ENCODE results near the gene SUSD5.
"Not testable (repeated sequence)": the region's sequence is repeated elsewhere in the genome, so short reads cannot be mapped to it uniquely, and the experiment has no call there.

Gene SUSD5

GRCh38 chr3:33146791-33147445 lies 71.7 kb downstream of the SUSD5 start:
- DNase-seq: no peak

GRCh38 chr3:33145901-33146580 lies 72.6 kb downstream of the SUSD5 start:
- DNase-seq: no peak

- DNase-seq: no peak
Measured at GRCh38 chr3:33145221-33145900, 73.2 kb downstream of the SUSD5 start.

- peak; percentile 76 for DNase-seq
Measured at GRCh38 chr3:33144433-33144832, 74.2 kb downstream of the SUSD5 start.

- no peak for DNase-seq
Measured at GRCh38 chr3:33141006-33141405, 77.6 kb downstream of the SUSD5 start.

- DNase-seq: no peak
Measured at GRCh38 chr3:33139996-33140395, 78.6 kb downstream of the SUSD5 start.

- not testable (repeated sequence) for DNase-seq
Measured at GRCh38 chr3:33139006-33139623, 79.5 kb downstream of the SUSD5 start.

GRCh38 chr3:33137691-33138090 lies 80.9 kb downstream of the SUSD5 start:
- DNase-seq: no peak

GRCh38 chr3:33134026-33134625 lies 84.5 kb downstream of the SUSD5 start:
- no peak for DNase-seq

- no peak for DNase-seq
Measured at GRCh38 chr3:33132019-33132360, 86.6 kb downstream of the SUSD5 start.

- DNase-seq: no peak
Measured at GRCh38 chr3:33131331-33132018, 87.1 kb downstream of the SUSD5 start.

- no peak for DNase-seq
Measured at GRCh38 chr3:33130144-33130543, 88.5 kb downstream of the SUSD5 start.

- no peak for DNase-seq
Measured at GRCh38 chr3:33128706-33129105, 89.9 kb downstream of the SUSD5 start.

- DNase-seq: no peak
Measured at GRCh38 chr3:33125840-33126239, 92.8 kb downstream of the SUSD5 start.

- DNase-seq: no peak
Measured at GRCh38 chr3:33124638-33125037, 94.0 kb downstream of the SUSD5 start.

GRCh38 chr3:33122991-33123390 lies 95.6 kb downstream of the SUSD5 start:
- DNase-seq: no peak

GRCh38 chr3:33119891-33120290 lies 98.7 kb downstream of the SUSD5 start:
- DNase-seq: no peak

- no peak for DNase-seq
Measured at GRCh38 chr3:33117461-33117860, 101.1 kb downstream of the SUSD5 start.

- no peak for DNase-seq
Measured at GRCh38 chr3:33115024-33115768, 103.4 kb downstream of the SUSD5 start.

- no peak for DNase-seq
Measured at GRCh38 chr3:33114622-33115023, 104.0 kb downstream of the SUSD5 start.

GRCh38 chr3:33113772-33114621 lies 104.6 kb downstream of the SUSD5 start, which contains the start of gene CRTAP:
TSS of gene CRTAP (plus strand) at chr3:33114014. CDS start at chr3:33114078, 64 bp downstream.
- peak; percentile 94 for DNase-seq

All from activated effector memory CD4-positive, alpha-beta T cell treated with anti-CD3 and anti-CD28 coated beads, Interleukin-2, amount 50 U/mL, for 16 hours (primary cell).